HepG2 (cell line): ENCODE data around the gene WWP2. TPM values are rescaled to one million over a fixed set of nuclear protein-coding genes. Genes with fewer than 3 reads are reported as not detected.
A peak's percentile ranks its signal among the peaks of the same experiment; 100 is the strongest.

Source experiments
- ATAC-seq: fragments of 200-7000 bp; cut with Tn5 transposase; 3 replicates; pipeline ENCODE4 v1.9.1; 2020; ENCODE audit warnings: mild to moderate bottlenecking, moderate library complexity
- BruUV-seq: library from RNA; stranded (reverse); fragments of 400-500 nt; replicated peaks from 2 replicates; lab custom pipeline; 2021; lab: Mats Ljungman, UMichigan
- CTCF ChIA-PET: fragments of 300-600 bp; formaldehyde crosslinking; extraction: SDS; loops from one replicate; lab custom pipeline; 2021; ENCODE audit warnings: low total read pairs, inconsistent platforms, low intra/inter-chr PET ratio; lab: Yijun Ruan, JAX
- POLR2A ChIA-PET: fragments of 350-600 bp; sonication (Branson Sonifier 250); formaldehyde crosslinking; loops from one replicate; lab custom pipeline; 2020; ENCODE audit warnings: antibody characterized with exemption, inconsistent platforms; lab: Yijun Ruan, JAX
- DNase-seq: peaks from one replicate; pipeline ENCODE4 v3.0.0-alpha.2; 2015; ENCODE audit warnings: low spot score
- FAIRE-seq: peaks from 3 replicates; lab custom pipeline; 2011; peaks lifted over from hg19 to GRCh38; lab: Jason Lieb, UNC
- H2AFZ ChIP-seq: one replicate; pipeline ENCODE4 v1.6.1; 2011; ENCODE audit warnings: low read length, inconsistent platforms
- H3K27ac ChIP-seq: fragments of 300-600 bp; 3 replicates; pipeline ENCODE4 v1.8.0; 2011; ENCODE audit warnings: mixed run types, mild to moderate bottlenecking, mixed read lengths, low read length, inconsistent platforms; ENCODE audit not compliant: insufficient read depth; ENCODE audit errors: extremely low read length
- H3K27me3 ChIP-seq, 2 experiments: fragments of 200-600 bp in 1 of 2; 2 replicates in 1 of 2; 3 replicates in 1 of 2; pipeline versions ENCODE4 v1.6.0 to v1.8.0; 2011; ENCODE audit warnings: low read length in 2 of 2, mild to moderate bottlenecking in 2 of 2, moderate library complexity in 2 of 2, inconsistent platforms in 1 of 2; ENCODE audit not compliant: insufficient read depth in 2 of 2, control insufficient read depth in 1 of 2
- H3K36me3 ChIP-seq, 2 experiments: fragments of 200-600 bp in 1 of 2; replicated peaks in 1 of 2; 2 replicates in 1 of 2; 3 replicates in 1 of 2; pipeline versions ENCODE4 v1.5.1 to v1.8.0; 2011; ENCODE audit warnings: low read length in 2 of 2, inconsistent platforms in 1 of 2; ENCODE audit not compliant: insufficient read depth in 2 of 2, control insufficient read depth in 1 of 2
- H3K4me1 ChIP-seq: 2 replicates; pipeline ENCODE4 v1.5.1; 2012; ENCODE audit warnings: low read length, inconsistent platforms; ENCODE audit not compliant: insufficient read depth
- H3K4me2 ChIP-seq: 2 replicates; pipeline ENCODE4 v1.6.0; 2011; ENCODE audit warnings: low read depth, low read length, inconsistent platforms
- H3K4me3 ChIP-seq, 3 experiments: fragments of 200-600 bp in 1 of 3; sonication (generic), shearing (Covaris generic) in 1 of 3; replicated peaks in 1 of 3; 2 replicates each; pipeline ENCODE4 v1.5.1; 2011 to 2016; ENCODE audit warnings: low read length in 3 of 3, inconsistent platforms in 2 of 3, low read depth in 2 of 3, mild to moderate bottlenecking in 2 of 3, control low read depth in 1 of 3, mixed read lengths in 1 of 3; ENCODE audit not compliant: insufficient read depth in 1 of 3
- H3K79me2 ChIP-seq: one replicate; pipeline ENCODE4 v1.6.1; 2011; ENCODE audit warnings: low read length, inconsistent platforms; ENCODE audit not compliant: insufficient read depth
- H3K9ac ChIP-seq: 2 replicates; pipeline ENCODE4 v1.6.0; 2011; ENCODE audit warnings: mild to moderate bottlenecking, low read depth, low read length, inconsistent platforms; ENCODE audit not compliant: insufficient read depth
- H3K9me3 ChIP-seq: 2 replicates; pipeline ENCODE4 v1.5.1; 2012; ENCODE audit warnings: mild to moderate bottlenecking, low read length
- H4K20me1 ChIP-seq: 2 replicates; pipeline ENCODE4 v1.6.0; 2011; ENCODE audit warnings: inconsistent platforms, mild to moderate bottlenecking, low read length, moderate library complexity; ENCODE audit not compliant: insufficient read depth
- AKNA ChIP-seq: sonication (generic); formaldehyde crosslinking; IDR thresholded peaks from 2 replicates; pipeline ENCODE4 v1.4.0; 2020; ENCODE audit warnings: missing genetic modification reagents, borderline replicate concordance
- ATAD3A ChIP-seq: sonication (generic); formaldehyde crosslinking; IDR thresholded peaks from 2 replicates; pipeline ENCODE4 v1.4.0; 2020; ENCODE audit warnings: missing genetic modification reagents
- TCF7L2 ChIP-seq: IDR thresholded peaks from 2 replicates; pipeline ENCODE4 v1.6.1; 2011; ENCODE audit warnings: mild to moderate bottlenecking, low read depth, low read length, moderate library complexity
- ZNF557 ChIP-seq: sonication (generic); formaldehyde crosslinking; IDR thresholded peaks from 2 replicates; pipeline ENCODE4 v1.4.0; 2020; ENCODE audit warnings: missing genetic modification reagents
- ZNF768 ChIP-seq: sonication (generic); formaldehyde crosslinking; IDR thresholded peaks from 2 replicates; pipeline ENCODE4 v1.4.0; 2020; ENCODE audit warnings: missing genetic modification reagents
- ZNF800 ChIP-seq: sonication (generic); formaldehyde crosslinking; IDR thresholded peaks from 2 replicates; pipeline ENCODE4 v1.4.0; 2020; ENCODE audit warnings: missing genetic modification reagents
- WGBS: methylation state at CpG from one replicate; pipeline ENCODE4 v1.1.6; 2017; ENCODE audit warnings: low lambda C conversion rate; 5-methylcytosine and 5-hydroxymethylcytosine counted together
- in situ Hi-C: cut with HindIII; loops from 2 replicates; pipeline ENCODE4 v1.10.0; 2017; ENCODE audit warnings: low pct_unique_long_range_greater_than_20kb; ENCODE audit not compliant: extremely low pct_ligation_motif_present
- intact Hi-C: fragments of 100-400 bp; cut with micrococcal nuclease; formaldehyde crosslinking; loops from one replicate; pipeline ENCODE4 v1.10.0; 2022; ENCODE audit not compliant: unreplicated experiment
- polyA plus RNA-seq, 8 experiments: library from polyadenylated mRNA; depleted of rRNA in 3 of 8; stranded (reverse) in 7 of 8; unstranded in 1 of 8; fragments of >200 nt; fragmentation: Illumina TruSeq in 4 of 8; extraction: Trizol in 4 of 8; gene quantifications; 2 replicates each; pipeline versions ENCODE4 v1.2.1 to v1.2.3, GENCODE V29; 2011 to 2016; ENCODE audit warnings: low read depth in 4 of 8, missing spikeins in 1 of 8, mixed read lengths in 1 of 8; ENCODE audit not compliant: insufficient read depth in 1 of 8
- total RNA-seq, 5 experiments: library from RNA; depleted of rRNA; stranded (reverse); fragments of >200 nt; fragmentation: Illumina TruSeq; extraction: Trizol; gene quantifications; 2 replicates each; pipeline ENCODE4 v1.2.3, GENCODE V29; 2016; ENCODE audit warnings: low read depth in 1 of 5

Gene WWP2
- total and polyA plus RNA-seq, 2 of the 13 experiments (the other 11 are each of a cell fraction or from before 2014, with no cell fraction given), result 11.4 to 28.2 TPM

GRCh38 chr16:69870761-69871160, 108.6 kb downstream of the WWP2 start (continued):
- TF ChIP-seq AKNA (no peak), ZNF800 (no peak), ATAD3A (CRISPR knock-in tag) (no peak), ZNF557 (CRISPR knock-in tag) (no peak)
- TF ChIP-seq, all 625 proteins: peak for 0

DNA sequence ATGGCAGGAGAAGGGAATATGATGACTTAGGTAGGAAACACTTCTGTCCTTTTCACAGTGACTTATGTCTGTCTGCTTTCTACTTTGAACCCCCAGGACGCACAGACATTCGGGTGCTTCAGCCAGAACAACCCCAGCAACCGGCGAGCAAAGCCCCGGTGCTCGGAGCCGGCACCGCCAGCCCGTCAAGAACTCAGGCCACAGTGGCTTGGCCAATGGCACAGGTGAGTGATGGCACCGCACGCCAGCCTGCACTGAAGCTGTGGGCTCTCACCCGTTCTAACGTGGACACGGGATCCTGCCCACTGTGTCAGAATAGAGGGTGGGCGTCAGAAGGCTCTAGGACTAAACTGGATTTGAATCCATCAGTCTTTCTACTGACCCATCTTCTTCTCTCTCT, 109.6 kb downstream of the WWP2 start:
- no peaks in the 10 kb centered on the region for H4K20me1 ChIP-seq
- H3K4me1 ChIP-seq, result no peaks in the 10 kb centered on the region
- DNase-seq, result no peak
- no peak for ATAC-seq
- ChIA-PET POLR2A (no interaction called here), CTCF (no interaction called here)
- H3K9ac ChIP-seq, result no peak overlapping the region
- in situ Hi-C loops (no loop called here), intact Hi-C loops (no loop called here)
- no peaks in the 10 kb centered on the region for H3K27me3 ChIP-seq
- H2AFZ ChIP-seq, result no peak overlapping the region
- no peaks in the 10 kb centered on the region for H3K79me2 ChIP-seq
- peaks cover 29 to 42% of the 10 kb centered on the region in 2 experiments for H3K36me3 ChIP-seq
- TF ChIP-seq TCF7L2 (no peak), ZNF768 (CRISPR knock-in tag) (peak; percentile 11; the same call in 1 of the 2 replicates)
- H3K9me3 ChIP-seq, result no peaks in the 10 kb centered on the region
- no peak overlapping the region for H3K4me3 ChIP-seq
- no peak for FAIRE-seq
- no TSS peak for BruUV-seq
- H3K27ac ChIP-seq, result no peak overlapping the region
- H3K4me2 ChIP-seq, result no peak overlapping the region
- WGBS, result 96% methylated on average over 12 of the region's 15 CpGs
